ENCODE measurements around the gene ROCK2. TPM values are rescaled to one million over a fixed set of nuclear protein-coding genes. Genes with fewer than 3 reads are reported as not detected.
A peak's percentile ranks its signal among the peaks of the same experiment; 100 is the strongest.

ROCK2 gene
- total and polyA plus RNA-seq, 2 of the 13 experiments (the other 11 are each of a cell fraction or from before 2014, with no cell fraction given): 38.1 to 119 TPM

- TF ChIP-seq ZHX1 (CRISPR knock-in tag; IDR thresholded peaks at IDR 0.05; ENCODE audit: low read depth) (no peak), ZNF274 (CRISPR knock-in tag; IDR thresholded peaks at IDR 0.05) (peak; percentile 49; the same call in 1 of the 2 replicates), ZNF543 (CRISPR knock-in tag; IDR thresholded peaks at IDR 0.05) (0 out of 2 replicates have a peak, but pooled peaks have one; percentile 52), ARID4A (CRISPR knock-in tag; IDR thresholded peaks at IDR 0.05; ENCODE audit: borderline replicate concordance) (peak; percentile 46; the same call in 1 of the 2 replicates), HMGA1 (CRISPR knock-in tag; conservative IDR thresholded peaks at IDR 0.05) (no peak), FOXK1 (CRISPR knock-in tag; IDR thresholded peaks at IDR 0.05; ENCODE audit: borderline replicate concordance, low read depth) (peak; percentile 77; the same call in 1 of the 2 replicates), ZNF564 (CRISPR knock-in tag; IDR thresholded peaks at IDR 0.05) (no peak), ZFP62 (CRISPR knock-in tag; IDR thresholded peaks at IDR 0.05) (no peak), ZNF562 (CRISPR knock-in tag; IDR thresholded peaks at IDR 0.05; ENCODE audit: borderline replicate concordance) (no peak), FOSL2 (CRISPR knock-in tag; IDR thresholded peaks at IDR 0.05) (peak; percentile 15; the same call in 1 of the 2 replicates), ARID5B (CRISPR knock-in tag; IDR thresholded peaks at IDR 0.05) (0 out of 2 replicates have a peak, but pooled peaks have one; percentile 9), NFYC (CRISPR knock-in tag; IDR thresholded peaks at IDR 0.05) (peak; percentile 27; the same call in 1 of the 2 replicates), ZBTB43 (CRISPR knock-in tag; conservative IDR thresholded peaks at IDR 0.05) (no peak), ATF5 (CRISPR knock-in tag; IDR thresholded peaks at IDR 0.05; ENCODE audit: low read depth) (no peak), ZNF747 (CRISPR knock-in tag; IDR thresholded peaks at IDR 0.05; ENCODE audit: borderline replicate concordance) (no peak), FOXA3 (CRISPR knock-in tag; IDR thresholded peaks at IDR 0.05) (peak; percentile 89), KLF6 (CRISPR knock-in tag; IDR thresholded peaks at IDR 0.05) (0 out of 2 replicates have a peak, but pooled peaks have one; percentile 42)
These were observed 175.1 kb downstream of the ROCK2 start (continued) for GRCh38 chr2:11169333-11169732.

Data from HepG2 (cell line).